Measurements from ENCODE around the gene PCMTD2.

PCMTD2 gene

DNA sequence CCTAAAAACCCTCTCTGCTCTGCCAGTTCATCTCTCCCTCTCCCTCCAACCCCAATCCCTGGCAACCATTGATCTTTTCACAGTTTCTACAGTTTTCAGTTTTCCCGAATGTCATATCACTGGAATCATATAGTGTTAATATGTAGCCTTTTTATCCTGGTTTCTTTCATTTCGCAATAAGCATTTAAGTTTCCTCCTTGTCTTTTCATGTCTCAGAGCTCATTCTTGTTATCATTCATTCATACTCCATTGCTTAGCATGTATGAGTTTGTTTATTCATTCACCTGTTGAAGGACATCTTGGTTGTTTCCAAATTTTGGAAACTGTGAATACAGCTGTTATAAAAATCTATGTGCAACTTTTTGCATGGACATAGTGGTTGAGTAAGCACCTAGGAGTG, 5.5 kb upstream of the PCMTD2 start:
- no peak for TF ChIP-seq TAF1 (IDR thresholded peaks at IDR 0.05; ENCODE audit: borderline replicate concordance, insufficient read depth, low read length)
- no peak for TF ChIP-seq FOXP2 (optimal IDR thresholded peaks at IDR 0.05; ENCODE audit: borderline replicate concordance, extremely low read depth, extremely low read length, insufficient read depth)
- no peak for TF ChIP-seq POLR2AphosphoS5 (IDR thresholded peaks at IDR 0.05; ENCODE audit: low read depth, low read length)
- TF ChIP-seq, protein P1, sequence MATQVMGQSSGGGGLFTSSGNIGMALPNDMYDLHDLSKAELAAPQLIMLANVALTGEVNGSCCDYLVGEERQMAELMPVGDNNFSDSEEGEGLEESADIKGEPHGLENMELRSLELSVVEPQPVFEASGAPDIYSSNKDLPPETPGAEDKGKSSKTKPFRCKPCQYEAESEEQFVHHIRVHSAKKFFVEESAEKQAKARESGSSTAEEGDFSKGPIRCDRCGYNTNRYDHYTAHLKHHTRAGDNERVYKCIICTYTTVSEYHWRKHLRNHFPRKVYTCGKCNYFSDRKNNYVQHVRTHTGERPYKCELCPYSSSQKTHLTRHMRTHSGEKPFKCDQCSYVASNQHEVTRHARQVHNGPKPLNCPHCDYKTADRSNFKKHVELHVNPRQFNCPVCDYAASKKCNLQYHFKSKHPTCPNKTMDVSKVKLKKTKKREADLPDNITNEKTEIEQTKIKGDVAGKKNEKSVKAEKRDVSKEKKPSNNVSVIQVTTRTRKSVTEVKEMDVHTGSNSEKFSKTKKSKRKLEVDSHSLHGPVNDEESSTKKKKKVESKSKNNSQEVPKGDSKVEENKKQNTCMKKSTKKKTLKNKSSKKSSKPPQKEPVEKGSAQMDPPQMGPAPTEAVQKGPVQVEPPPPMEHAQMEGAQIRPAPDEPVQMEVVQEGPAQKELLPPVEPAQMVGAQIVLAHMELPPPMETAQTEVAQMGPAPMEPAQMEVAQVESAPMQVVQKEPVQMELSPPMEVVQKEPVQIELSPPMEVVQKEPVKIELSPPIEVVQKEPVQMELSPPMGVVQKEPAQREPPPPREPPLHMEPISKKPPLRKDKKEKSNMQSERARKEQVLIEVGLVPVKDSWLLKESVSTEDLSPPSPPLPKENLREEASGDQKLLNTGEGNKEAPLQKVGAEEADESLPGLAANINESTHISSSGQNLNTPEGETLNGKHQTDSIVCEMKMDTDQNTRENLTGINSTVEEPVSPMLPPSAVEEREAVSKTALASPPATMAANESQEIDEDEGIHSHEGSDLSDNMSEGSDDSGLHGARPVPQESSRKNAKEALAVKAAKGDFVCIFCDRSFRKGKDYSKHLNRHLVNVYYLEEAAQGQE (IDR thresholded peaks at IDR 0.05; ENCODE audit: insufficient read depth in 1 of 2, low read depth in 2 of 2, low read length in 2 of 2): no peak
- no peak for TF ChIP-seq SIN3A (IDR thresholded peaks at IDR 0.05; ENCODE audit: borderline replicate concordance, insufficient read depth, low read length)

DNA sequence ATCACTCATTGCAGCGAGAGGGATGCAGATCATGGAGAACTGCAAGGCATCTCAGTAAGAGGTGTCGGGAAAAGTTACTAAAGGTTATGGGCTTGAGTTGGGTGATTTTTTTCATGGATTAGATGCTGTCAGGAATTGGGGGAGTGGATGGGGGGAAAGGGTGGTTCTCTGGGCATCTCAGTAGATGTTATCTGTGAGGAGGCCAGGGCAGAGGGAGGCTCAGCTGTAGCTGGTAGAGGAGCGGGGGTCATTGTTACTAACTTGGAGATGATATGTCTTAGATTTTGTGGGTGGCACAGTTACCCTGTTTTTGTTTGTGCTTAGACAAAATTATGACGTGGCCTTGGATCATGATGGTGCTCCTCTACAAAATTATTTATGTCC, 2.6 kb upstream of the PCMTD2 start:
- TF ChIP-seq, protein P1 (IDR thresholded peaks at IDR 0.05; ENCODE audit: insufficient read depth in 1 of 2, low read depth in 2 of 2, low read length in 2 of 2): no peak
- TF ChIP-seq FOXP2 (optimal IDR thresholded peaks at IDR 0.05; ENCODE audit: borderline replicate concordance, extremely low read depth, extremely low read length, insufficient read depth) (no peak), SIN3A (IDR thresholded peaks at IDR 0.05; ENCODE audit: borderline replicate concordance, insufficient read depth, low read length) (no peak), TAF1 (IDR thresholded peaks at IDR 0.05; ENCODE audit: borderline replicate concordance, insufficient read depth, low read length) (no peak), POLR2AphosphoS5 (IDR thresholded peaks at IDR 0.05; ENCODE audit: low read depth, low read length) (no peak)

DNA sequence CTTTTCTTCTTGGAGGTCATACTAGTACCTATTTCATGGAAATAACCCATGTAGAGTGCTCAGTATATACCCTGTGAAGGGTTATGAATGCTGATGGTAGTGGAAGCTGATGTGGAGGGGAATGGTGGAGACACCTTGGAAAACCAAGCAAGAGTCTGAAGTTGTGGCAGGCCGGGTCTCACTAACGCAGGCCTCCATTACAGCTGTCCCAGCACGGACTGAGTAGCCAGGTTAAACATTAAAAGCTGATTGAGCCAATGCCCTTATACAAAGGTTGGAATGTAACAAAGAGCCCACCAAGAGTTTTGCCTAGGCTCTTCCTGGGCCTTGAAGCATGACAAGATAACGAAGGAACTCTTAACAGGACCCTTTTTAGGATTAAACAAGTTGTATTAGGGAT, 2.1 kb upstream of the PCMTD2 start:
- TF ChIP-seq, protein P1 (IDR thresholded peaks at IDR 0.05; ENCODE audit: insufficient read depth in 1 of 2, low read depth in 2 of 2, low read length in 2 of 2): no peak
- TF ChIP-seq POLR2AphosphoS5 (IDR thresholded peaks at IDR 0.05; ENCODE audit: low read depth, low read length) (no peak), FOXP2 (optimal IDR thresholded peaks at IDR 0.05; ENCODE audit: borderline replicate concordance, extremely low read depth, extremely low read length, insufficient read depth) (no peak), SIN3A (IDR thresholded peaks at IDR 0.05; ENCODE audit: borderline replicate concordance, insufficient read depth, low read length) (no peak), TAF1 (IDR thresholded peaks at IDR 0.05; ENCODE audit: borderline replicate concordance, insufficient read depth, low read length) (no peak)

DNA sequence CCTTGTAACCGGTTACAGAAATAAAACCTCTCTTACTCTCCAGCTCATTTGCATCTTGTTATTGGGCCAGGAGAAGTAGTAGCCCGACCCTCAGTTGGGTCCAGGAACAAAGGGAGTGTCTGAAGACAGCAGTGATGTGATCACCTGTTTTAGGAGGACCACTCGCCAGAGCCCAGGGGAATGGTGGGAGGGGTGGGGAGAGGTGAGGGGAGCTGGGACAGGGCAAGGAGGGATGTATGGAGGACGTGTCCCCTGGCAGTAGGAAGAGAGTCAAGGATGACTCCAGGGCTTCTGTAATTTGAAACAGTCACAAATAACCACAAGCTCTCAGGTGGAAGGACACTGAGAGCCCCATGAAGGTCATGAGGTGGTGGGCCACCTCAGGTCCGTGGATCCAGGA, 1.4 kb upstream of the PCMTD2 start:
- TF ChIP-seq POLR2AphosphoS5 (IDR thresholded peaks at IDR 0.05; ENCODE audit: low read depth, low read length) (no peak), FOXP2 (optimal IDR thresholded peaks at IDR 0.05; ENCODE audit: borderline replicate concordance, extremely low read depth, extremely low read length, insufficient read depth) (no peak), SIN3A (IDR thresholded peaks at IDR 0.05; ENCODE audit: borderline replicate concordance, insufficient read depth, low read length) (no peak), TAF1 (IDR thresholded peaks at IDR 0.05; ENCODE audit: borderline replicate concordance, insufficient read depth, low read length) (no peak)
- TF ChIP-seq, protein P1 (IDR thresholded peaks at IDR 0.05; ENCODE audit: insufficient read depth in 1 of 2, low read depth in 2 of 2, low read length in 2 of 2): no peak

Data from PFSK-1 (cell line).